ENCODE measurements around the gene PLCB1. TPM values are rescaled to one million over a fixed set of nuclear protein-coding genes. Genes with fewer than 3 reads are reported as not detected.

Gene PLCB1
- total RNA-seq, 1 donor from 2014 or later: 10.7 TPM

- no peak overlapping the region for H3K27ac Mint-ChIP-seq (ENCODE audit: unreplicated experiment)
- FAIRE-seq (no peak), DNase-seq (ENCODE audit: low read depth) (no peak)
- no peaks in the 10 kb centered on the region for H3K9me3 ChIP-seq (ENCODE audit: insufficient read depth, low read depth, low read length)
- H3K9ac ChIP-seq (ENCODE audit: low read length): no peak overlapping the region
- H3K36me3 Mint-ChIP-seq (ENCODE audit: low read depth, unreplicated experiment): no peaks in the 10 kb centered on the region
- H3K4me2 ChIP-seq (ENCODE audit: low read length): no peak overlapping the region
- H2AFZ ChIP-seq (ENCODE audit: low read depth, low read length): no peak overlapping the region
- H3K4me1 ChIP-seq (ENCODE audit: insufficient read depth, low read length): no peaks in the 10 kb centered on the region
- no peaks in the 10 kb centered on the region for H3K79me2 ChIP-seq (ENCODE audit: insufficient read depth, low read length)
- H3K9me3 Mint-ChIP-seq (ENCODE audit: unreplicated experiment): peaks cover 2% of the 10 kb centered on the region
- H3K4me3 Mint-ChIP-seq (ENCODE audit: unreplicated experiment): no peak overlapping the region
- H3K27me3 Mint-ChIP-seq (ENCODE audit: low read depth, unreplicated experiment): no peaks in the 10 kb centered on the region
- TF ChIP-seq EZH2 (IDR thresholded peaks at IDR 0.05; ENCODE audit: insufficient read depth, low read length): no peak
- no peak for TF ChIP-seq CTCF (IDR thresholded peaks at IDR 0.05; ENCODE audit: insufficient read depth, low read depth, low read length)
- H3K27ac ChIP-seq (ENCODE audit: low read depth, low read length): no peak overlapping the region
- H4K20me1 ChIP-seq (ENCODE audit: insufficient read depth, low read length): no peaks in the 10 kb centered on the region
- no peaks in the 10 kb centered on the region for H3K36me3 ChIP-seq (ENCODE audit: insufficient read depth, low read length)
- no peak overlapping the region for H3K4me3 ChIP-seq (ENCODE audit: insufficient read depth, low read depth, low read length)
- no peaks in the 10 kb centered on the region for H3K27me3 ChIP-seq (ENCODE audit: insufficient read depth, low read length)
- peaks cover 7% of the 10 kb centered on the region for H3K4me1 Mint-ChIP-seq (ENCODE audit: low read depth, unreplicated experiment)
These were observed 702.8 kb downstream of the PLCB1 start for GRCh38 chr20:8834851-8835250.

DNA sequence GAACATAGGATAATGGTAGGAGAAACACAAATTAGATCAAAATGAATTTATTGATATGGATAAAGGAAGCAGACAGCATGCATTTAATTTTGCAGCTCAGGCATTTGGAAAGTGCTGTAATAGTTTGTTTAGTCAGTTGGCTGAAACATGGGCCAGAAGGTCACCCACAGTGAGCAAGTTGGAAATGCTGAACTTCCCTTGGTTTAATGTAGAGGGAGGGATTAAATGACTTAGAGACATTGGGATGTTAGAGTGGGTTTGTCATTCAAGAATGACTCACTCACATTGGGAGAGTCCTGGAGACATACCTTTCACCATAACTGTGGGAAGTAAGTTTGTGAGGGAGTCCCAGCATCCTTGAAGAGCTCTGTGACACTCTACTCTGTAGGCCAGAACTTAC, 705.3 kb downstream of the PLCB1 start:
- Histone ChIP-seq H3K4me1 (ENCODE audit: insufficient read depth, low read length) (no peaks in the 10 kb centered on the region), H3K4me2 (ENCODE audit: low read length) (no peak overlapping the region), H3K9me3 (ENCODE audit: insufficient read depth, low read depth, low read length) (no peaks in the 10 kb centered on the region), H3K36me3 (ENCODE audit: insufficient read depth, low read length) (no peaks in the 10 kb centered on the region), H4K20me1 (ENCODE audit: insufficient read depth, low read length) (no peaks in the 10 kb centered on the region), H3K27ac (ENCODE audit: low read depth, low read length) (peak overlapping the region; percentile 43), H3K9ac (ENCODE audit: low read length) (no peak overlapping the region), H3K79me2 (ENCODE audit: insufficient read depth, low read length) (no peaks in the 10 kb centered on the region), H3K4me3 (ENCODE audit: insufficient read depth, low read depth, low read length) (no peak overlapping the region), H2AFZ (ENCODE audit: low read depth, low read length) (no peak overlapping the region), H3K27me3 (ENCODE audit: insufficient read depth, low read length) (no peaks in the 10 kb centered on the region)
- DNase-seq (ENCODE audit: low read depth) (peak; percentile 90), FAIRE-seq (peak; percentile 13)
- no peaks in the 10 kb centered on the region for H3K36me3 Mint-ChIP-seq (ENCODE audit: low read depth, unreplicated experiment)
- H3K4me3 Mint-ChIP-seq (ENCODE audit: unreplicated experiment): no peak overlapping the region
- peaks cover 7% of the 10 kb centered on the region for H3K4me1 Mint-ChIP-seq (ENCODE audit: low read depth, unreplicated experiment)
- H3K9me3 Mint-ChIP-seq (ENCODE audit: unreplicated experiment): peaks cover 2% of the 10 kb centered on the region
- no peaks in the 10 kb centered on the region for H3K27me3 Mint-ChIP-seq (ENCODE audit: low read depth, unreplicated experiment)
- TF ChIP-seq CTCF (IDR thresholded peaks at IDR 0.05; ENCODE audit: insufficient read depth, low read depth, low read length) (no peak), EZH2 (IDR thresholded peaks at IDR 0.05; ENCODE audit: insufficient read depth, low read length) (no peak)
- peak overlapping the region; percentile 68 for H3K27ac Mint-ChIP-seq (ENCODE audit: unreplicated experiment)

- FAIRE-seq (no peak), DNase-seq (ENCODE audit: low read depth) (no peak)
- Histone ChIP-seq H3K36me3 (ENCODE audit: insufficient read depth, low read length) (no peaks in the 10 kb centered on the region), H3K27ac (ENCODE audit: low read depth, low read length) (no peak overlapping the region), H3K9me3 (ENCODE audit: insufficient read depth, low read depth, low read length) (no peaks in the 10 kb centered on the region), H3K4me3 (ENCODE audit: insufficient read depth, low read depth, low read length) (no peak overlapping the region), H4K20me1 (ENCODE audit: insufficient read depth, low read length) (no peaks in the 10 kb centered on the region), H2AFZ (ENCODE audit: low read depth, low read length) (no peak overlapping the region), H3K4me2 (ENCODE audit: low read length) (no peak overlapping the region), H3K4me1 (ENCODE audit: insufficient read depth, low read length) (no peaks in the 10 kb centered on the region), H3K9ac (ENCODE audit: low read length) (no peak overlapping the region), H3K79me2 (ENCODE audit: insufficient read depth, low read length) (no peaks in the 10 kb centered on the region), H3K27me3 (ENCODE audit: insufficient read depth, low read length) (no peaks in the 10 kb centered on the region)
- no peaks in the 10 kb centered on the region for H3K36me3 Mint-ChIP-seq (ENCODE audit: low read depth, unreplicated experiment)
- peaks cover 1% of the 10 kb centered on the region for H3K9me3 Mint-ChIP-seq (ENCODE audit: unreplicated experiment)
- H3K4me1 Mint-ChIP-seq (ENCODE audit: low read depth, unreplicated experiment): peaks cover 3% of the 10 kb centered on the region
- H3K27ac Mint-ChIP-seq (ENCODE audit: unreplicated experiment): no peak overlapping the region
- H3K27me3 Mint-ChIP-seq (ENCODE audit: low read depth, unreplicated experiment): peaks cover 5% of the 10 kb centered on the region
- no peak overlapping the region for H3K4me3 Mint-ChIP-seq (ENCODE audit: unreplicated experiment)
- TF ChIP-seq EZH2 (IDR thresholded peaks at IDR 0.05; ENCODE audit: insufficient read depth, low read length): no peak
- TF ChIP-seq CTCF (IDR thresholded peaks at IDR 0.05; ENCODE audit: insufficient read depth, low read depth, low read length): no peak
These were observed 710.5 kb downstream of the PLCB1 start for GRCh38 chr20:8842525-8842924.

Measured in astrocyte (in vitro differentiated cells and primary cell).